GM10266 (cell line): ENCODE measurements around the gene CTNNA3.

Experiments
- DNase-seq: peaks from one replicate; pipeline ENCODE4 v3.0.0; 2012; ENCODE audit errors: extremely low spot score
- CTCF ChIP-seq: IDR thresholded peaks from 2 replicates; pipeline ENCODE4 v1.5.1; 2012; ENCODE audit warnings: mild to moderate bottlenecking, low read depth; ENCODE audit not compliant: control insufficient read depth, insufficient read depth; ENCODE audit errors: missing control alignments

CTNNA3 gene

GRCh38 chr10:66792441-66792840, 903.6 kb downstream of the CTNNA3 start:
- no peak for DNase-seq
- no peak for TF ChIP-seq CTCF

GRCh38 chr10:66788178-66788987, 907.6 kb downstream of the CTNNA3 start:
- TF ChIP-seq CTCF, result no peak
- no peak for DNase-seq

GRCh38 chr10:66786709-66787108, 909.3 kb downstream of the CTNNA3 start:
- no peak for TF ChIP-seq CTCF
- DNase-seq, result no peak

- DNase-seq, result no peak
- no peak for TF ChIP-seq CTCF
These were observed 911.2 kb downstream of the CTNNA3 start for GRCh38 chr10:66784770-66785169.

GRCh38 chr10:66783316-66783715, 912.7 kb downstream of the CTNNA3 start:
- DNase-seq, result no peak

GRCh38 chr10:66782776-66783175, 913.2 kb downstream of the CTNNA3 start:
- DNase-seq, result no peak
- TF ChIP-seq CTCF, result no peak

More at GRCh38 chr10:66783316-66783715, 912.7 kb downstream of the CTNNA3 start:
- TF ChIP-seq CTCF, result no peak

- TF ChIP-seq CTCF, result no peak
These were observed 913.9 kb downstream of the CTNNA3 start for GRCh38 chr10:66782144-66782543.

More at GRCh38 chr10:66782144-66782543, 913.9 kb downstream of the CTNNA3 start:
- DNase-seq, result no peak
